HUDEP-2 (cell line): Measurements from ENCODE around the gene HUS1.
A peak's percentile ranks its signal among the peaks of the same experiment; 100 is the strongest.
"Not testable (repeated sequence)": the region's sequence is repeated elsewhere in the genome, so short reads cannot be mapped to it uniquely, and the experiment has no call there.

ENCODE experiments used
- DNase-seq, 76 experiments: peaks; one replicate each; lab custom pipeline; 2025; ENCODE audit not compliant: unreplicated experiment in 76 of 76; lab: John Stamatoyannopoulos, UW

The HUS1 gene

GRCh38 chr7:47980648-47981047 is 1.2 kb upstream of the HUS1 start:
- DNase-seq: not testable (repeated sequence)

GRCh38 chr7:47979832-47980181 is 392 bp upstream of the HUS1 start:
- DNase-seq: no peak

GRCh38 chr7:47978790-47979144 is 648 bp downstream of the HUS1 start:
- no peak for DNase-seq

- no peak for DNase-seq
Measured at GRCh38 chr7:47973739-47974138, 5.7 kb downstream of the HUS1 start.

- DNase-seq: no peak
Measured at GRCh38 chr7:47970761-47971160, 8.7 kb downstream of the HUS1 start.

- peak in 35 of 76 experiments; percentile 3 to 50 (median 17) for DNase-seq
Measured at GRCh38 chr7:47968847-47969774, 10.3 kb downstream of the HUS1 start.

GRCh38 chr7:47967708-47968107 is 11.7 kb downstream of the HUS1 start:
- no peak for DNase-seq

GRCh38 chr7:47967123-47967522 is 12.3 kb downstream of the HUS1 start:
- no peak for DNase-seq

- no peak for DNase-seq
Measured at GRCh38 chr7:47965456-47965855, 14.0 kb downstream of the HUS1 start.

- no peak for DNase-seq
Measured at GRCh38 chr7:47962262-47962661, 17.2 kb downstream of the HUS1 start.

GRCh38 chr7:47957156-47957555 is 22.3 kb downstream of the HUS1 start:
- no peak for DNase-seq

- no peak for DNase-seq
Measured at GRCh38 chr7:47956220-47956619, 23.2 kb downstream of the HUS1 start.

GRCh38 chr7:47954231-47954911 is 25.0 kb downstream of the HUS1 start:
- DNase-seq: no peak

- no peak for DNase-seq
Measured at GRCh38 chr7:47953822-47954221, 25.6 kb downstream of the HUS1 start.

GRCh38 chr7:47952224-47952623 is 27.2 kb downstream of the HUS1 start:
- DNase-seq: no peak

GRCh38 chr7:47951374-47951773 is 28.0 kb downstream of the HUS1 start:
- no peak for DNase-seq

- DNase-seq: no peak
Measured at GRCh38 chr7:47950714-47951113, 28.7 kb downstream of the HUS1 start.

- DNase-seq: no peak
Measured at GRCh38 chr7:47949703-47950102, 29.7 kb downstream of the HUS1 start.

GRCh38 chr7:47948141-47948790 is 31.1 kb downstream of the HUS1 start, which contains the start of gene PKD1L1:
Gene PKD1L1 (minus strand): TSS chr7:47948466. CDS start chr7:47948440, 26 bp downstream.
- DNase-seq: no peak

- no peak for DNase-seq
Measured at GRCh38 chr7:47947355-47947749, 32.1 kb downstream of the HUS1 start.

- DNase-seq: no peak
Measured at GRCh38 chr7:47946581-47947354, 32.6 kb downstream of the HUS1 start.
